Parathyroid adenoma (tissue), 2 donors: ENCODE measurements around the gene ZBTB46.

Source experiments
- H2AFZ ChIP-seq: fragments of 300-600 bp; sonication (generic); one replicate; pipeline ENCODE4 v1.7.0; 2017; ENCODE audit warnings: antibody characterized with exemption, mild to moderate bottlenecking
- H3K27ac ChIP-seq: fragments of 300-600 bp; sonication (generic); one replicate; pipeline ENCODE4 v1.7.0; 2017
- H3K27me3 ChIP-seq: fragments of 300-600 bp; sonication (generic); one replicate; pipeline ENCODE4 v1.7.0; 2017; ENCODE audit warnings: low read length; ENCODE audit not compliant: control insufficient read depth, insufficient read depth
- H3K36me3 ChIP-seq: fragments of 300-600 bp; sonication (generic); one replicate; pipeline ENCODE4 v1.7.0; 2017; ENCODE audit warnings: low read length; ENCODE audit not compliant: control insufficient read depth, insufficient read depth
- H3K4me1 ChIP-seq: fragments of 300-600 bp; sonication (generic); one replicate; pipeline ENCODE4 v1.7.0; 2017; ENCODE audit warnings: control low read depth
- H3K4me2 ChIP-seq: fragments of 300-600 bp; sonication (generic); one replicate; pipeline ENCODE4 v1.7.0; 2017; ENCODE audit warnings: low read length
- H3K4me3 ChIP-seq: fragments of 300-600 bp; sonication (generic); one replicate; pipeline ENCODE4 v1.7.0; 2017; ENCODE audit warnings: low read depth, low read length
- H3K79me2 ChIP-seq: fragments of 300-600 bp; sonication (generic); one replicate; pipeline ENCODE4 v1.7.0; 2017; ENCODE audit warnings: control low read depth
- H3K9ac ChIP-seq: fragments of 300-600 bp; sonication (generic); one replicate; pipeline ENCODE4 v1.7.0; 2017; ENCODE audit warnings: mild to moderate bottlenecking
- H3K9me3 ChIP-seq: fragments of 300-600 bp; sonication (generic); one replicate; pipeline ENCODE4 v1.7.0; 2017; ENCODE audit warnings: low read length; ENCODE audit not compliant: control insufficient read depth
- TF ChIP-seq, protein P1 (sequence below): fragments of 300-600 bp; sonication (generic); IDR thresholded peaks from one replicate; pipeline ENCODE4 v1.7.0; 2017; ENCODE audit warnings: antibody characterized with exemption, mild to moderate bottlenecking
- donor health status: primary hyperparathyroidism.

Gene ZBTB46

DNA sequence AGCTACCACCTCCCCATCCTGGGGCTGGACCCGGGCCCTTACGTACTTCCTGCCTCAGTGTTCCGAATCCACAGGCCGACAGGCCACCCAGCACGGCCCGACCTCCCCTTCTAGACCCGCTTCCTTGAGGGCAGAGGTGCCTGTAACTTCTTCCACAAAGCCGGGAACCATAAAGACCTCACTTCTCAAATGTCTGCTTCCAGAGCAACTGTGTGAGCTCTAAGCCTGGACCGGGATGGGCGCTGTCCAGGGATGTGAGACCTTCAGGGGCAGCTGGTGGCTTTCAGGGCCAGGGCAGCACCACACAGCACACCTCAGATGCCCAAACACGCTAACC lies 82.2 kb downstream of the ZBTB46 start:
- Histone ChIP-seq H3K4me2 (no peak overlapping the region), H3K4me3 (no peak overlapping the region), H3K9ac (no peak overlapping the region), H3K27me3 (no peaks in the 10 kb centered on the region), H3K27ac (no peak overlapping the region), H2AFZ (no peak overlapping the region), H3K79me2 (peaks cover 1% of the 10 kb centered on the region), H3K4me1 (no peaks in the 10 kb centered on the region), H3K36me3 (no peaks in the 10 kb centered on the region), H3K9me3 (no peaks in the 10 kb centered on the region)
- TF ChIP-seq, protein P1, sequence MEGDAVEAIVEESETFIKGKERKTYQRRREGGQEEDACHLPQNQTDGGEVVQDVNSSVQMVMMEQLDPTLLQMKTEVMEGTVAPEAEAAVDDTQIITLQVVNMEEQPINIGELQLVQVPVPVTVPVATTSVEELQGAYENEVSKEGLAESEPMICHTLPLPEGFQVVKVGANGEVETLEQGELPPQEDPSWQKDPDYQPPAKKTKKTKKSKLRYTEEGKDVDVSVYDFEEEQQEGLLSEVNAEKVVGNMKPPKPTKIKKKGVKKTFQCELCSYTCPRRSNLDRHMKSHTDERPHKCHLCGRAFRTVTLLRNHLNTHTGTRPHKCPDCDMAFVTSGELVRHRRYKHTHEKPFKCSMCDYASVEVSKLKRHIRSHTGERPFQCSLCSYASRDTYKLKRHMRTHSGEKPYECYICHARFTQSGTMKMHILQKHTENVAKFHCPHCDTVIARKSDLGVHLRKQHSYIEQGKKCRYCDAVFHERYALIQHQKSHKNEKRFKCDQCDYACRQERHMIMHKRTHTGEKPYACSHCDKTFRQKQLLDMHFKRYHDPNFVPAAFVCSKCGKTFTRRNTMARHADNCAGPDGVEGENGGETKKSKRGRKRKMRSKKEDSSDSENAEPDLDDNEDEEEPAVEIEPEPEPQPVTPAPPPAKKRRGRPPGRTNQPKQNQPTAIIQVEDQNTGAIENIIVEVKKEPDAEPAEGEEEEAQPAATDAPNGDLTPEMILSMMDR = no peak

DNA sequence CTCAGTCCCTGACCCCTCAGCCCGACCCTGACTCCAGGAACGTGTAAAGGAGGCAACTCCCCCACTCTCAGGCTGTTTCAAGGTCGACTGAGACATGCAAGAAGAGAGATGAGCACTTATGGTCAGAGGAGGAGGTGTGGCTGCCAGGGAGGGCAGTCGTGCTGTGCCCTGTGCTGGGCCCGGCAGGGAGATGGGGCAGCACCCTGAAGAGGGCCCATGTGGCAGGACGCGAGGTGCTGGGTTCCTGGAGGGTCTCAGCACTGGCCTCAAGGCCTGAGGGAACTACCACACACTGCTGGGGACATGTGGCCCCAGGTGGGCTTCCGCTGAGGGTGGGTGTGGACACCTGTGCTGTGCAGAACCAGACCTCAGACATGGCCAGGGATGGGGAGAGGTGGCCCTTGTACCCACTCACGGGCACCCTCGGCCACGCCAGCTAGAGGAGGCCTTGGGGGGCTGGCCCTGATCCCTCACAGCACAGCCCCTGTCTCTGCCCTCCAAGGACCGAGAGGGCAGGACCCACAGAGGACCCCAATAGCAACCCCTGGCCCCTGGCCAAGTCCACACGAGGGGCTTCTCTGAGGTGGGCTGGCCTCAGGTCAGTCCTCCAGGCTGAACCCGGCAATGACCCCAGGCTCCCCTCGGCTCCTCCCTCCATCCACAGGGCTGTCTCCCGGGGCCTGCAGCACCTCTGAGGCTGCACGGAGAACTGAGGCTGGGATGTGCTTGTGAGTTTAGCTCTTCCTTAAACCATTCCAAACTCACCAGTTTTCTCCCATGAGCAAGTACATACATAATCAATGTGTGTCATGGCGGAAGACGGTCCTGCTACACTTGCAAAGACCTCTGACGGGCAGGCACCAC lies 82.8 kb downstream of the ZBTB46 start:
- Histone ChIP-seq H3K27ac (no peak overlapping the region), H3K4me1 (no peaks in the 10 kb centered on the region), H3K4me2 (no peak overlapping the region), H3K9ac (no peak overlapping the region), H3K79me2 (no peaks in the 10 kb centered on the region), H3K9me3 (no peaks in the 10 kb centered on the region), H2AFZ (no peak overlapping the region), H3K4me3 (no peak overlapping the region), H3K27me3 (no peaks in the 10 kb centered on the region), H3K36me3 (no peaks in the 10 kb centered on the region)
- TF ChIP-seq, protein P1 = no peak

GRCh38 chr20:63747622-63748069 lies 83.4 kb downstream of the ZBTB46 start:
- Histone ChIP-seq H3K9ac (no peak overlapping the region), H3K4me1 (no peaks in the 10 kb centered on the region), H3K79me2 (no peaks in the 10 kb centered on the region), H3K27ac (no peak overlapping the region), H3K4me2 (no peak overlapping the region), H2AFZ (no peak overlapping the region), H3K36me3 (no peaks in the 10 kb centered on the region), H3K9me3 (no peaks in the 10 kb centered on the region), H3K4me3 (no peak overlapping the region), H3K27me3 (no peaks in the 10 kb centered on the region)
- TF ChIP-seq, protein P1 = no peak

GRCh38 chr20:63746751-63747315 lies 84.2 kb downstream of the ZBTB46 start:
- Histone ChIP-seq H3K36me3 (no peaks in the 10 kb centered on the region), H3K27ac (no peak overlapping the region), H3K4me2 (no peak overlapping the region), H3K4me3 (no peak overlapping the region), H2AFZ (no peak overlapping the region), H3K9ac (no peak overlapping the region), H3K9me3 (no peaks in the 10 kb centered on the region), H3K27me3 (no peaks in the 10 kb centered on the region), H3K4me1 (peaks cover under 1% of the 10 kb centered on the region), H3K79me2 (no peaks in the 10 kb centered on the region)
- TF ChIP-seq, protein P1 = no peak
